ENCODE results near the gene CYTL1. TPM values are rescaled to one million over a fixed set of nuclear protein-coding genes. Genes with fewer than 3 reads are reported as not detected.
A peak's percentile ranks its signal among the peaks of the same experiment; 100 is the strongest.

The CYTL1 gene
- polyA plus RNA-seq, 2 of the 4 experiments (the other 2 are of a cell fraction) = not detected

GRCh38 chr4:5055411-5055810, 36.2 kb upstream of the CYTL1 start:
- no peak for DNase-seq (ENCODE audit: low read depth in 1 of 2, low spot score in 1 of 2)
- 78% methylated on average over 5 of the region's 5 CpGs for WGBS (ENCODE audit: missing lambda C conversion rate)
- Histone ChIP-seq H3K27ac (peak overlapping the region in 1 of 2 experiments; percentile 56; a peak in 3 of 6 replicates), H3K4me1 (peaks cover 23% of the 10 kb centered on the region), H3K4me3 (no peak overlapping the region), H3K9me3 (no peaks in the 10 kb centered on the region), H3K4me2 (no peak overlapping the region)
- ChIA-PET CTCF (no interaction called here), POLR2A (no interaction called here)
- TF ChIP-seq HEYL (CRISPR knock-in tag; IDR thresholded peaks at IDR 0.05) = no peak
- no peak for TF ChIP-seq ZFP36 (IDR thresholded peaks at IDR 0.05; ENCODE audit: borderline replicate concordance, partially characterized antibody)
- no peak for TF ChIP-seq JUNB (IDR thresholded peaks at IDR 0.05)
- no peak for TF ChIP-seq RCOR1 (IDR thresholded peaks at IDR 0.05; ENCODE audit: low read depth, low read length)
- TF ChIP-seq CBX2 (IDR thresholded peaks at IDR 0.05; ENCODE audit: borderline replicate concordance, low read depth) = no peak
- TF ChIP-seq RFX5 (IDR thresholded peaks at IDR 0.05) = no peak
- TF ChIP-seq MAZ (IDR thresholded peaks at IDR 0.05; ENCODE audit: borderline replicate concordance, low read depth, low read length) = no peak
- no peak for TF ChIP-seq ATOH8 (CRISPR knock-in tag; IDR thresholded peaks at IDR 0.05; ENCODE audit: low read depth)
- no peak for TF ChIP-seq HOXA7 (CRISPR knock-in tag; IDR thresholded peaks at IDR 0.05)
- no peak for TF ChIP-seq SMC3 (IDR thresholded peaks at IDR 0.05)
- TF ChIP-seq BHLHE40 (IDR thresholded peaks at IDR 0.05; ENCODE audit: low read depth, low read length) = no peak
- no peak for TF ChIP-seq E2F6 (IDR thresholded peaks at IDR 0.05; ENCODE audit: borderline replicate concordance, low read depth)
- TF ChIP-seq HOXB13 (CRISPR knock-in tag; IDR thresholded peaks at IDR 0.05; ENCODE audit: low read depth) = no peak
- no peak for TF ChIP-seq CHD4 (IDR thresholded peaks at IDR 0.05; ENCODE audit: borderline replicate concordance)
- TF ChIP-seq PHF8 (IDR thresholded peaks at IDR 0.05; ENCODE audit: borderline replicate concordance, low read depth) = no peak
- no peak for ATAC-seq
- no peak for FAIRE-seq

- no peak for ATAC-seq
- Histone ChIP-seq H3K4me3 (no peak overlapping the region), H3K9me3 (no peaks in the 10 kb centered on the region), H3K4me2 (peak overlapping the region; percentile 54), H3K27ac (peak overlapping the region in 1 of 2 experiments; percentile 63; a peak in 2 of 6 replicates), H3K4me1 (peaks cover 23% of the 10 kb centered on the region)
- peak in 1 of 2 experiments; percentile 17 for DNase-seq (ENCODE audit: low read depth in 1 of 2, low spot score in 1 of 2)
- WGBS (ENCODE audit: missing lambda C conversion rate) = 44% methylated on average over 5 of the region's 5 CpGs
- CTCF ChIA-PET = interaction anchor here (1.5 to 7.3 kb wide), 2 partner anchors 405 to 736 kb away, joined by 5 to 44 read pairs; no protein-coding TSS in a partner anchor
- FAIRE-seq = no peak
- POLR2A ChIA-PET = no interaction called here
- TF ChIP-seq GATA3 (IDR thresholded peaks at IDR 0.05; ENCODE audit: borderline replicate concordance) (0 out of 2 replicates have a peak, but pooled peaks have one; percentile 37), CEBPB (IDR thresholded peaks at IDR 0.05) (peak in 1 of 2 experiments; percentile 51; a peak in 1 of 4 replicates), MAX (IDR thresholded peaks at IDR 0.05) (no peak), POLR2A (IDR thresholded peaks at IDR 0.05; ENCODE audit: low read length) (no peak), TP53 (CRISPR knock-in tag; IDR thresholded peaks at IDR 0.05) (no peak), EP300 (IDR thresholded peaks at IDR 0.05) (peak in 1 of 2 experiments; percentile 21; a peak in 1 of 5 replicates)
Measured at GRCh38 chr4:5054532-5054931, 35.3 kb upstream of the CYTL1 start.

- H3K27ac ChIP-seq = peak overlapping the region in 1 of 2 experiments; percentile 94; a peak in 3 of 6 replicates
- H3K4me2 ChIP-seq = peak overlapping the region; percentile 100
- no peak for ATAC-seq
- POLR2A ChIA-PET = no interaction called here
- CTCF ChIA-PET = interaction anchor here (0.6 to 7.3 kb wide), 5 partner anchors 13 to 406 kb away, joined by 3 to 44 read pairs (median 3); no protein-coding TSS in a partner anchor
- no peaks in the 10 kb centered on the region for H3K9me3 ChIP-seq
- peak in 1 of 2 experiments; percentile 9 for DNase-seq (ENCODE audit: low read depth in 1 of 2, low spot score in 1 of 2)
- TF ChIP-seq MAZ (IDR thresholded peaks at IDR 0.05; ENCODE audit: borderline replicate concordance, low read depth, low read length) = no peak
- TF ChIP-seq FOSL2 (IDR thresholded peaks at IDR 0.05) = no peak
- no peak for TF ChIP-seq FOSL2 (CRISPR knock-in tag; IDR thresholded peaks at IDR 0.05)
- no peak for TF ChIP-seq ZSCAN20 (CRISPR knock-in tag; IDR thresholded peaks at IDR 0.05)
- TF ChIP-seq BHLHE40 (IDR thresholded peaks at IDR 0.05; ENCODE audit: low read depth, low read length) = no peak
- no peak for TF ChIP-seq NFE2L2 (conservative IDR thresholded peaks at IDR 0.05; ENCODE audit: low read length)
- no peak for TF ChIP-seq CBX2 (IDR thresholded peaks at IDR 0.05; ENCODE audit: borderline replicate concordance, low read depth)
- no peak for TF ChIP-seq USF2 (IDR thresholded peaks at IDR 0.05)
- no peak for TF ChIP-seq HDAC2 (IDR thresholded peaks at IDR 0.05)
- TF ChIP-seq JUNB (IDR thresholded peaks at IDR 0.05) = no peak
- no peak for TF ChIP-seq SREBF2 (IDR thresholded peaks at IDR 0.05)
- no peak for TF ChIP-seq RARB (CRISPR knock-in tag; IDR thresholded peaks at IDR 0.05)
- no peak for TF ChIP-seq SMC3 (IDR thresholded peaks at IDR 0.05)
- TF ChIP-seq PBX3 (IDR thresholded peaks at IDR 0.05) = no peak
- H3K4me3 ChIP-seq = peak overlapping the region; percentile 63; the same call in 1 of the 3 replicates
- no peak for FAIRE-seq
- 87% methylated on average over 5 of the region's 6 CpGs for WGBS (ENCODE audit: missing lambda C conversion rate)
- H3K4me1 ChIP-seq = peaks cover 23% of the 10 kb centered on the region
Measured at GRCh38 chr4:5052726-5053425, 33.6 kb upstream of the CYTL1 start.
